Activated CD4-positive, alpha-beta T cell treated with anti-CD3 and anti-CD28 coated beads for 4 hours (primary cell): ENCODE data around the gene KRT33B.
"Not testable (repeated sequence)": the region's sequence is repeated elsewhere in the genome, so short reads cannot be mapped to it uniquely, and the experiment has no call there.

Experiments used
- DNase-seq, 2 donors: peaks; one replicate each; pipeline ENCODE4 v3.0.0-alpha.2; 2020

The KRT33B gene

GRCh38 chr17:41369713-41370112, at the start of gene KRT33B:
TSS of gene KRT33B (minus strand) at chr17:41369813. CDS start at chr17:41369750, 63 bp downstream.
- no peak for DNase-seq

- DNase-seq, result no peak
These were observed 48.7 kb upstream of the KRT33B start for GRCh38 chr17:41418116-41418860.

- DNase-seq, result no peak
These were observed 48.0 kb upstream of the KRT33B start for GRCh38 chr17:41417576-41418015.

- DNase-seq, result no peak
These were observed 47.5 kb upstream of the KRT33B start for GRCh38 chr17:41417127-41417526.

GRCh38 chr17:41416479-41416878, 46.9 kb upstream of the KRT33B start:
- no peak for DNase-seq

- no peak for DNase-seq
These were observed 46.3 kb upstream of the KRT33B start for GRCh38 chr17:41415833-41416335.

- DNase-seq, result no peak
These were observed 45.8 kb upstream of the KRT33B start for GRCh38 chr17:41415411-41415810.

GRCh38 chr17:41413982-41414381, 44.4 kb upstream of the KRT33B start:
- no peak for DNase-seq

GRCh38 chr17:41413353-41413957, 43.8 kb upstream of the KRT33B start:
- no peak for DNase-seq

- DNase-seq, result no peak
These were observed 41.6 kb upstream of the KRT33B start for GRCh38 chr17:41411072-41411840.

GRCh38 chr17:41407226-41407625, 37.6 kb upstream of the KRT33B start:
- no peak for DNase-seq

- no peak for DNase-seq
These were observed 36.6 kb upstream of the KRT33B start for GRCh38 chr17:41406205-41406604.

- DNase-seq, result peak; percentile 30 to 47
These were observed 34.5 kb upstream of the KRT33B start for GRCh38 chr17:41404024-41404671.

- DNase-seq, result no peak
These were observed 33.9 kb upstream of the KRT33B start for GRCh38 chr17:41403404-41404023.

- DNase-seq, result no peak
These were observed 32.5 kb upstream of the KRT33B start for GRCh38 chr17:41402161-41402560.

- no peak for DNase-seq
These were observed 27.5 kb upstream of the KRT33B start, which contains the start of gene KRT31 for GRCh38 chr17:41396996-41397660. TSS of gene KRT31 (minus strand) at chr17:41397608. CDS start at chr17:41397539, 69 bp downstream.

- DNase-seq, result no peak
These were observed 26.7 kb upstream of the KRT33B start for GRCh38 chr17:41396340-41396739.

GRCh38 chr17:41395611-41396010, 26.0 kb upstream of the KRT33B start:
- no peak for DNase-seq

- not testable (repeated sequence) for DNase-seq
These were observed 25.4 kb upstream of the KRT33B start for GRCh38 chr17:41395044-41395443.

- no peak for DNase-seq
These were observed 24.8 kb upstream of the KRT33B start for GRCh38 chr17:41394254-41394996.

- DNase-seq, result no peak
These were observed 24.2 kb upstream of the KRT33B start for GRCh38 chr17:41393826-41394225.
